Stimulated activated CD4-positive, alpha-beta T cell treated with anti-CD3 and anti-CD28 coated beads, Interleukin-2, amount 100 ng/mL, for 4 hours (primary cell): ENCODE data around the gene FAM76A.
"Not testable (repeated sequence)": the region's sequence is repeated elsewhere in the genome, so short reads cannot be mapped to it uniquely, and the experiment has no call there.

Source experiments
- DNase-seq: peaks from one replicate; pipeline ENCODE4 v3.0.0-alpha.2; 2020; ENCODE audit warnings: low read depth

Gene FAM76A

DNA sequence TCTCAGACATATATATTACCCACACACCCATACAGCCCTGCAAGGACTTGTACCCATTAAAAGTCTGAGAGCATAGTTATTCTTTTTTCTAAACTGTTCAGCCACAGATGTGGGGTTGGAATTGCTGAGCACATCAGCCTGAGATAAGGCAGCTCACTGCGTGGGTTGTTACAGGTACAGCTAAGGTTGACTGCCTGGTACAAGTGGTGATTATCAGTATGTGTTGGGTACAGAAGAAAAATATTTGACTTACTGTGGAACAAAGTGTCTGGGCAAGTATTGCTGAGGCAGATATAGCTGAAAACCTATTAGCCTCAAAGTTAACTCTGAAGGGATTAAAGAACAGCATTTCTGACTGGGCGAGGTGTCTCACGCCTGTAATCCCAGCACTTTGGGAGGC lies 52.3 kb downstream of the FAM76A start:
- DNase-seq = no peak

DNA sequence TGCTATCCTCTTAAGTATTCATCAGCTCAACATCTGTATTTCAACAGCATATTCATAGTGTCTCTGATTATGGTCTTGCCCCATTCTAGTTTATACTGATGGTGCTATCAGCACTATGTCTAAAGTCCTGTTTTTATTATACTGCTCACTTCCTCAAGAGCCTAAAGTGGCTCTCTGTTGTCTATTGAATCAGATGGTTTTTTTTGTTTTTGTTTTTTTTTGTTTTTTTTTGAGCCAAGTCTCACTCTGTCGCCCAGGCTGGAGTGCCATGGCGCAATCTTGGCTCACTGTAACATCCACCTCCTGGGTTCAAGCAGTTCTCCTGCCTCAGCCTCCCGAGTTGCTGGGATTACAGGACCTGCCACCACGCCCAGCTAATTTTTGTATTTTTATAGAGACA lies 53.4 kb downstream of the FAM76A start:
- DNase-seq = no peak

DNA sequence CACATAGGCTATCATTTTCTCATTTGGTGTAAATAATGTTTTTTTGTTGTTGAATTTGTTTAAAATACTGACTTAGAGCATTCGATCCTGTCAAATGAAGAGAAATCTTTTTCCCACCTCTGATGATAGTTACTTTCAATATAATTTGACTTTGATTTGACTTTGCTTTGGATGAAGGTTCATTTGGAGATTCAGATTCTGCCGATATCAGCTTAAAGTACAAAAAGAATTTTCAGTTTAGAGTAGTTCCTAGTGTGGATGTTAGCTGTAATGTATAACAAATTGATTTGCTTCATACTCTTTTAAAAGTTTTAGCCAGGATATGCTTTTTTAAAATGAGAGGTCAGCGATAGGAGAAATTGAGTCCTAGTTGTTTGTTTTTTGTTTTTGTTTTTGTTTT lies 57.2 kb downstream of the FAM76A start:
- no peak for DNase-seq

DNA sequence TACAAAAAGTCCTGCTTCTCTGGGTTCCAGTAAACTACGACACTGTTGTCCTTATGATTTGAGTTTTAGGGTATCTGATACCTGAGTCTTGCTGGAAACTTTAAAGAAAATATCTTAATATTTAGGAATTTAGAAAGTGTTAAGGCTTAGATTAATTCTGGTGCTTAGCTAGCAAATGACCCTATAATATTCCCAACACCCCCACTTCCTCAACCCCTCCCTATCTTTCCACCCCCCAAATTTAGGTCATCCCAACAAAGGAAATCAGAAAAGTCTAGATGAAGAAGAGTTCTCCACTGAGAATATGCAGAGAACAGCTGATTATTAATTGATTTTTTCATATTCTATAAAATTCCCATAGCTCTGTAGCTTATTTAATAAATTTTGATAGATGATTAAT lies 58.9 kb downstream of the FAM76A start:
- no peak for DNase-seq

DNA sequence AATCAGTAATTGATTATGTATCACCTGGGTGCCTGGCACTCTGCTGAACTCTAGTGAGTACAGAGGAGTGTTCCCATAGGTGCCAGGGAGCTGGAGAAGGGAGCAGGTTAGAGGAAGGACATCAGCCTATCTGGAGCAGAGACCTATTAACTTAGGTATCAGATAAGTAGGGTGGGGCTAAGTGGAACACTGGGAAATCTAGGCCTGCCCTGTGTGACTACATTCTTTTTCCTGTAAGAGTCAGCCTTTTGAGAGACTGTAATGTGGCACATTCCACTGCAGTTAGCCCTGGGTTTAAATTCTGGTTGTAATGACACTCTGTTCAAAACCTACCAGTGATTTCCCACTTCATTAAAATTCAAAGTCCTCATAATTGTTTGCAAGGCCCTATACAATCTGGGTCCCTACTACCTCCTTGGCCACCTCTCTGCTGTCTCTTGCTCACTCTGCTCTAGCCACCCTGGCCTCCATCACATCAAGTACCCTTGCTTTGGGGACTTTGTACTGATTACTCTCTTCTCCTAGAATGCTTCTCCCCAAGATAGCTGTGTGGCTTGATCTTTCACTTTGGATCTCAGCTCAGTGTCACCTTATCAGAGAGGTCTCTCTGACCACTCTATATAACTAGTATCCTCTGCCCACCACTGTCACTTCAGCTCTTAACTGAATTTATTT lies 60.2 kb downstream of the FAM76A start:
- DNase-seq = no peak

DNA sequence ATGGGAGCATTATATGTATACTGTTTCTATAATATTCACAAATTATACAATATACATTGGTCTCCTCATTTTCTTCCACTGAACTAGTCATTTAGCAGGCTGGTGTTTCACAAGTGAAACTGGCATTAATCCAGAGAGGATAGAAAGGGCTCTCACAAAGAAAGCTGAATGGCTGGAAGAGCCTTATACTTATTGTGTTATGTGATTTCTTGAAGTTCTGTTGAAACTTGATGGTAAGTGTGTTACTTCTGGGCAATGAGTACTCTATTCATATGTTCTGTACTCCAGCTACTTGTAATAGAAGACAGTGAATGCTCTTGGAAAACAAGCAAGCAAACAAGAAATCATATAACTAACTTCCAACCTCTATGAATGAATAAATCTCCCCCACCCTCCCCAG lies 62.1 kb downstream of the FAM76A start:
- DNase-seq = no peak

DNA sequence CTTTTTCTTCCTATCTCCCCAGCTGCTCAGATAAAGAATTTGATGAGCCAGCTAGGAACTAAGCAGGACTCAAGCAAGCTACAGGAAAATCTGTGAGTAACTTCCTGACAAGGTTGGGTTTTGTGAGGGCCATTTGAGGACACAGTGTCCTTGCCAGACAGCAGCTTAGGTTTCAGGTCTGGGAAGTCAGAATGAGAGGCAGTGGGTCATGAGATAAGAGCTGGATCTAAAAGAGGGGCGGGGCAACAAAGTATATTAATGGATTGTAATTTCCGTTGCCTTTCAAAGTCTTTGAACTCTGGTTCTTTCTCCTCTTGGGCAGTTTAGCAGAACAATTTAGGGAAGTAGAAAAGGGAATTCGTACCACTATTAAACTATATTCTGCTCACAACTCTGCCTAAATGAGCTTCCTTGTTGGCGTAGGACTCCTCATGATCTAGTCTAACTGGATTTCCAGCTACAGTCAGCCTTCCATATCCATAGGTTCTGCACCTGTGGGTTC lies 63.8 kb downstream of the FAM76A start:
- DNase-seq = no peak

DNA sequence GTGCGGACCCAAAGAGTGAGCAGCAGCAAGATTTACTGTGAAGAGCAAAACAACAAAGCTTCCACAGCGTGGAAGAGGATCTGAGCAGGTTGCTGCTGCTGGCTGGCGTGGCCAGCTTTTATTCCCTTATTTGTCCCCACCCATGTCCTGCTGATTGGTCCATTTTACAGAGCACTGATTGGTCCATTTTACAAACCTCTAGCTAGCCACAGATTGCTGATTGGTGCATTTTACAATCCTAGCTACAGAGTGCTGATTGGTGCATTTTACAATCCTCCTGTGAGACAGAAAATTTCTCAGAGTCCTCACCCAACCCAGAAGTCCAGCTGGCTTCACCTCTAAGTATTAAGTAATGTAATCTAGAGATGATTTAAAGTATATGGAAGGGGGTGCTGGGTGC lies 64.5 kb downstream of the FAM76A start:
- not testable (repeated sequence) for DNase-seq

DNA sequence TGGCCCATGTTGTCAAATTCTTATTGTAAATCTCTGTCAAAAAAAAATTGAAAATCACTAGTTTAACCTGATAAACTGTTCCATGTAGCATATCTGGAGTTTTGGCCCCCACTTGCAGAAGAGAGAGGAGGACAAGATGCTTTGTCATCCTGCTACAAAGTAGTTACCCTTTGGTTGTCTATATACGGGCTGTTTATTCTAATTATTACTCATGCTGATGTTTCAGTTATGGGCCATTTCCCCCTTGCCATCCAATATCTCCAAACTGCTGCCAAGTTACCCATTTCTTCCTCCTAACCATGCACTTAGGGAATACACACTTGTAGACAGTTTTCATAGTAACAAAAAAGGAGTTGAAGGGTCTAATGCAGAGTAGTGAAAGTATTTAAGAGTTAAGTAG lies 69.8 kb downstream of the FAM76A start:
- no peak for DNase-seq

DNA sequence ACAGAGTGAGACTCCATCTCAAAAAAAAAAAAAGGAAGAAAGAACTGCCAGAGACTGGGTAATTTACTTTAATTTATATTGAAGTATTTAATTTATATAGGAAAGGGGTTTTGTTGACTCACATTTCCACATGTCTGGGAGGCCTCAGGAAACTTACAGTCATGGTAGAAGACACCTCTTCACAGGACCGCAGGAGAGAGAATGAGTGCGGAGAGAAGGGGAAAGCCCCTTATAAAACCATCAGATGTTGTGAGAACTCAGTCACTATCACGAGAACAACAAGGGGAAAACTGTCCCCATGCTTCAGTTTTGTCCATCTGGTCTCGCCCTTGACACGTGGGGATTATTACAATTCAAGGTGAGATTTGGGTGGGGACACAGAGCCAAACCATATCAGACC lies 79.0 kb downstream of the FAM76A start:
- DNase-seq = no peak

DNA sequence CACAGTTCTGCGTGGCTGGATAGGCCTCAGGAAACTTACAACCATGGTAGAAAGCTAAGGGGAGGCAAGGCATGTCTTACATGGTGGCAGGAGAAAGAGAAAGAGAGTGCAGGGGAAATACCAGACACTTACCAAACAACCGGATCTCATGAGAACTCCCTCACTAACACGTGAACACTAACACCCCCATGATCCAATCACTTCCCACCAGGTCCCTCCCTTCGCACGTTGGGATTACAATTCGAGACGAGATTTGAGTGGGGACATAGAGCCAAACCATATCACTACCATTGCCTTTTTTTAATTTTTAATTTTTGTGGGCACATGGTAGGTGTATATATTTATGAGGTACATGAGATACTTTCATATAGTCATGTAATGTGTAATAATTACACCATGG lies 81.0 kb downstream of the FAM76A start:
- DNase-seq = no peak

DNA sequence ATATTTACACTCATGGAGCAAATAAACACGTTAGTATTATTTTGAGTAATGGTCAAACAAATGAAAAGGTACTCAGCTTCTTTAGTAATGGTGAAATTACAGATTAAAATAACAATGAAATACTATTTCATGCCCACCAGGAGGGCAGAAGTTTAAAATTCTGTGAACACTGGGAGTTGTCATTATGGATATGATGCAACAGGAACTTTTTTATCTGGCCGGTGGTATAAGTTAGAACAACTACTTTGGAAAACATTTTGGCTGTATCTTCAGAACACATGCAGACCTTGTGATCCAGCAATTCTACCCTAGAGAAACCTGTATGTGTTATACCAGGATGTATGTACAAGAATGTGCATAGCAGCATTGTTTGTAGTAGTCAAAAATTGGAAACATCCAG lies 81.6 kb downstream of the FAM76A start:
- DNase-seq = no peak

DNA sequence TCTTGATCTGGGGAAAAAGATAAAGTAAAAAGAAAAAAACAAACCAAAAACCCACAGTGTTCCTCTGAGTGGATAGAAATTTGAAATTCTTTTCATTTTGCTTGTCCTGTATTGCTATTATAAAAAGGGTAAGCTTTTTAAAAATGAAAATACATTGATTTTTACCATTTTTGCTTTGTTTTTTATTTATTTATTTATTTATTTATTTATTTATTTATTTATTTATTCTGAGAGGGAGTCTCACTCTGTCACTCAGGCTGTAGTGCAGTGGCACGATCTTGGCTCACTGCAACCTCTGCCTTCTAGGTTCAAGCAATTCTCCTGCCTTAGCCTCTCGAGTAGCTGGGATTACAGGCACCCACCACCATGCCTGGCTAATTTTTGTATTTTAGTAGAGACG lies 82.4 kb downstream of the FAM76A start:
- DNase-seq = not testable (repeated sequence)

DNA sequence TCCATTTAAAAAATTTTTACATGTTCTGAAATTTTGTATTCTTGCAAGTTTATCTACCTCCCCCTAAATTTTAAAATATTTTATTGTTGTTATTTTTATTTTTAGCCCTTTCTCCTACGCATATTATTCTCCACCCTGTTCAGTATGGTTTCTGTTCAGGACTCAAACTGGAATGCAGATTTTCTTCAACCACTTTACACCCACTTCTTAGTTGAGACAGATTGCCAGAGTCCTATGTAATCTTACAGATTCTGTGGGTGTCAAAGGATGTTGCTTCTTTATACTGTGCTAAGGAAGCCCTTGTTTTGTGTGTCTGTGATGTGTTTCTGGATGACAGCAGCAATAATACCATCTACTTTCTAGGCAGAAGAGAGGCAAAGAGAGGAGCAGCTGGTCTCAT lies 84.1 kb downstream of the FAM76A start:
- DNase-seq = no peak

DNA sequence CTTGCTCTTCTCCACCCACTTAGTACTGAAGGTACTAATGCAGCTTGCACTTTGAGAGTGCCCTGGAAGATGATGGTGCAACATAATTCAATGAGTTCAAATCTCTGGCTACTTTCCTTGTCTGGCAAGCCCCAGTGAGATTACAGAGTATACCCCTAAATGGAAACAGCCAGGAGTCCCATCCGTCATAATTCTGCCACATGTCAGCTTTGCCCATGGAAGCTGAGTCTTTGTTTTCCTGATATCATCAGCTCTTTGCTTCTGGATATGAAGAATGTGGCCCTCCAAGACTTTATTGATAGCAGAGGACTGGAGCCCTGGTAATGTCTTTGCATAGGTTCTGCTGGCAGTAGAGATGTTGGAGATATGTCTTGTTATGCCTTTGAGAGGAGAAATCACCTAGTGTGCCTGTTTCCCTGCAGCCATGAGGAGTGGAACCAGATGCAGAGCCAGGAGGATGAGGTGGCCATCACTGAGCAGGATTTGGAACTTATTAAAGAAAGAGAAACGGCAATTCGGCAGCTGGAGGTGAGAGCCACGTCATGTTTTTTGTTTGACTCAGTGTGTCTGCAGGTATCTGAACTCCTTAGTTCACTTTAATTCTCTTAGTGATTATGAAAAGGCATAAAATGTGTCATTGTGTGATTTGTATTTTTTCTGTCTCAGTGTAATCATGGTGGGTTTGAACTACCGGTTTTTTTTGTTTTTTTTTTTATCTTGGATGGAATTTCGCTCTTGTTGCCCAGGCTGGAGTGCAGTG lies 86.2 kb downstream of the FAM76A start:
- DNase-seq = no peak
